Upper lobe of left lung (tissue), 4 donors: ENCODE data around the gene CHI3L1.

Source experiments
- EP300 ChIP-seq, 4 donors: sonication (generic); formaldehyde crosslinking; IDR thresholded peaks; one replicate each; pipeline ENCODE4 v1.5.1; 2017; ENCODE audit warnings: antibody characterized with exemption in 4 of 4, control low read depth in 2 of 4
- POLR2A ChIP-seq, 4 donors: fragments of 450-650 bp; IDR thresholded peaks; one replicate each; pipeline ENCODE4 v1.5.1; 2016 to 2017; ENCODE audit warnings: antibody characterized with exemption in 4 of 4, mild to moderate bottlenecking in 2 of 4
- TF ChIP-seq, protein P1 (sequence below), 6 experiments: fragments of 450-650 bp in 4 of 6; fragments of 200-600 bp in 2 of 6; sonication (generic) in 2 of 6; IDR thresholded peaks; one replicate each; pipeline ENCODE4 v1.5.1; 2016 to 2019; ENCODE audit warnings: antibody characterized with exemption in 6 of 6

DNA sequence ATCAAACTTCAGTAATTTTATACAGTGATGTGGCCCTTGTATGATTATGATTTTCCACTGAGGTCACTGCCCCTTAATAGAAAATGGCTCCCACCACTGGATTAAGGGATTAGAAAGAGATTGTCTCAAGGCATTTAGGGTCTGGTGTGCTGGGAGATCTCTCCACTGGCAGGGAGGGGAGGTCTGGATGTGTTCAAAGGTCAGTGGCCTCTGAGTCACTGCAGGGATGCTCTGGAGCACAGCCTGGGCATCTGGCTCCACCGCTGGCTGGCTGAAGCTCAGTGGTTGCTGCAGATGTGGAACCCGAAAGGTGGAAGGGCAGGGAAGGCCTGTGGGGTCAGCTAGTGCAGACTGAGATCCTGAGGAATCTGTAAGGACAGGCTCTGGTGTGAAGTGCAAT, 18.3 kb upstream of the CHI3L1 start:
- TF ChIP-seq, protein P1, sequence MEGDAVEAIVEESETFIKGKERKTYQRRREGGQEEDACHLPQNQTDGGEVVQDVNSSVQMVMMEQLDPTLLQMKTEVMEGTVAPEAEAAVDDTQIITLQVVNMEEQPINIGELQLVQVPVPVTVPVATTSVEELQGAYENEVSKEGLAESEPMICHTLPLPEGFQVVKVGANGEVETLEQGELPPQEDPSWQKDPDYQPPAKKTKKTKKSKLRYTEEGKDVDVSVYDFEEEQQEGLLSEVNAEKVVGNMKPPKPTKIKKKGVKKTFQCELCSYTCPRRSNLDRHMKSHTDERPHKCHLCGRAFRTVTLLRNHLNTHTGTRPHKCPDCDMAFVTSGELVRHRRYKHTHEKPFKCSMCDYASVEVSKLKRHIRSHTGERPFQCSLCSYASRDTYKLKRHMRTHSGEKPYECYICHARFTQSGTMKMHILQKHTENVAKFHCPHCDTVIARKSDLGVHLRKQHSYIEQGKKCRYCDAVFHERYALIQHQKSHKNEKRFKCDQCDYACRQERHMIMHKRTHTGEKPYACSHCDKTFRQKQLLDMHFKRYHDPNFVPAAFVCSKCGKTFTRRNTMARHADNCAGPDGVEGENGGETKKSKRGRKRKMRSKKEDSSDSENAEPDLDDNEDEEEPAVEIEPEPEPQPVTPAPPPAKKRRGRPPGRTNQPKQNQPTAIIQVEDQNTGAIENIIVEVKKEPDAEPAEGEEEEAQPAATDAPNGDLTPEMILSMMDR (IDR thresholded peaks at IDR 0.05), result no peak
- TF ChIP-seq EP300 (IDR thresholded peaks at IDR 0.05) (no peak), POLR2A (IDR thresholded peaks at IDR 0.05) (no peak)
